ENCODE results near the gene TBL1XR1.

DNA sequence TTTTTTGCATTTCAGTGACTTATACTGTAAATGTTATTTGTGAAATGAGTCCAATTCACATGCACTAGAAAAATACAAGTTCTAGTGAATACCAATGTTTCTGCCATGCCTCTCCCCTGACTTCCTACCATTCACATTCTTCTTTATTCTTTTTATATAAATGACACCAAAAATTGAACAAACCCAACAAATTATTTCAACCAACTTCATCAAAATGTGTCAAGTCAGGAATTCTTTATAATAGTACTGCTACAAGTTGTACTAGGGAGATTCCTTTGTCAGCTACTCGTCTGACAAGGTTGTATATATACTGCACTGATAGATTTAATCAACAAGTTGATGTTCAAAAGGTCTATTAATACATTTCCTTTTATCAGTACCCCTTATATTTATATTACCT, 3.0 kb downstream of the TBL1XR1 start:
- TF ChIP-seq CTCF (conservative IDR thresholded peaks at IDR 0.05; ENCODE audit: low read depth, low read length) = no peak
- TF ChIP-seq NFE2L2 (IDR thresholded peaks at IDR 0.05; ENCODE audit: low read depth, low read length) = no peak
- TF ChIP-seq, protein P1, sequence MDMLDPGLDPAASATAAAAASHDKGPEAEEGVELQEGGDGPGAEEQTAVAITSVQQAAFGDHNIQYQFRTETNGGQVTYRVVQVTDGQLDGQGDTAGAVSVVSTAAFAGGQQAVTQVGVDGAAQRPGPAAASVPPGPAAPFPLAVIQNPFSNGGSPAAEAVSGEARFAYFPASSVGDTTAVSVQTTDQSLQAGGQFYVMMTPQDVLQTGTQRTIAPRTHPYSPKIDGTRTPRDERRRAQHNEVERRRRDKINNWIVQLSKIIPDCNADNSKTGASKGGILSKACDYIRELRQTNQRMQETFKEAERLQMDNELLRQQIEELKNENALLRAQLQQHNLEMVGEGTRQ (IDR thresholded peaks at IDR 0.05; ENCODE audit: low read depth, low read length) = no peak
- TF ChIP-seq RAD21 (IDR thresholded peaks at IDR 0.05; ENCODE audit: low read length) = no peak
- TF ChIP-seq POLR2A (IDR thresholded peaks at IDR 0.05; ENCODE audit: low read depth, low read length) = no peak

All from IMR-90 (cell line).